RPMI8226 (cell line): ENCODE measurements around the gene C12orf75.
A peak's percentile ranks its signal among the peaks of the same experiment; 100 is the strongest.
"Not testable (repeated sequence)": the region's sequence is repeated elsewhere in the genome, so short reads cannot be mapped to it uniquely, and the experiment has no call there.

Source experiments
- DNase-seq: peaks from one replicate; pipeline ENCODE4 v3.0.0-alpha.2; 2015

The C12orf75 gene

GRCh38 chr12:105310476-105311085 lies 19.9 kb upstream of the C12orf75 start:
- not testable (repeated sequence) for DNase-seq

GRCh38 chr12:105311936-105312335 lies 18.6 kb upstream of the C12orf75 start:
- DNase-seq: not testable (repeated sequence)

GRCh38 chr12:105313755-105314154 lies 16.7 kb upstream of the C12orf75 start:
- not testable (repeated sequence) for DNase-seq

- no peak for DNase-seq
Observed at GRCh38 chr12:105315130-105315529, 15.4 kb upstream of the C12orf75 start.

GRCh38 chr12:105315726-105316125 lies 14.8 kb upstream of the C12orf75 start:
- DNase-seq: no peak

GRCh38 chr12:105316931-105317852 lies 13.3 kb upstream of the C12orf75 start:
- no peak for DNase-seq

- DNase-seq: no peak
Observed at GRCh38 chr12:105317942-105318621, 12.4 kb upstream of the C12orf75 start.

GRCh38 chr12:105318651-105319483 lies 11.6 kb upstream of the C12orf75 start:
- DNase-seq: no peak

- DNase-seq: no peak
Observed at GRCh38 chr12:105319691-105320209, 10.7 kb upstream of the C12orf75 start.

- no peak for DNase-seq
Observed at GRCh38 chr12:105321125-105321524, 9.4 kb upstream of the C12orf75 start.

- DNase-seq: no peak
Observed at GRCh38 chr12:105322070-105322469, 8.4 kb upstream of the C12orf75 start.

GRCh38 chr12:105324704-105325103 lies 5.8 kb upstream of the C12orf75 start:
- DNase-seq: no peak

GRCh38 chr12:105325117-105325516 lies 5.4 kb upstream of the C12orf75 start:
- no peak for DNase-seq

- DNase-seq: no peak
Observed at GRCh38 chr12:105329926-105330282, 587 bp upstream of the C12orf75 start.

- DNase-seq: peak; percentile 9
Observed at GRCh38 chr12:105330931-105331804, 677 bp downstream of the C12orf75 start.

GRCh38 chr12:105331805-105332251 lies 1.3 kb downstream of the C12orf75 start:
- no peak for DNase-seq

- DNase-seq: not testable (repeated sequence)
Observed at GRCh38 chr12:105332286-105332685, 1.8 kb downstream of the C12orf75 start.

- no peak for DNase-seq
Observed at GRCh38 chr12:105332925-105333324, 2.4 kb downstream of the C12orf75 start.

- DNase-seq: no peak
Observed at GRCh38 chr12:105334001-105334400, 3.5 kb downstream of the C12orf75 start.

- no peak for DNase-seq
Observed at GRCh38 chr12:105334582-105334981, 4.1 kb downstream of the C12orf75 start.

GRCh38 chr12:105335856-105336255 lies 5.4 kb downstream of the C12orf75 start:
- no peak for DNase-seq
